Suppressor macrophage treated with lipopolysaccharide for 4 hours (primary cell): ENCODE measurements around the gene SERPINA1.
A peak's percentile ranks its signal among the peaks of the same experiment; 100 is the strongest.
"Not testable (repeated sequence)": the region's sequence is repeated elsewhere in the genome, so short reads cannot be mapped to it uniquely, and the experiment has no call there.

Experiments used
- DNase-seq: peaks from one replicate; pipeline ENCODE4 v3.0.0-alpha.2; 2020

SERPINA1 gene

GRCh38 chr14:94368956-94369355, 19.4 kb downstream of the SERPINA1 start:
- no peak for DNase-seq

GRCh38 chr14:94368243-94368590, 20.2 kb downstream of the SERPINA1 start:
- DNase-seq: no peak

GRCh38 chr14:94367347-94368242, 20.8 kb downstream of the SERPINA1 start:
- DNase-seq: peak; percentile 86

GRCh38 chr14:94366146-94366915, 22.1 kb downstream of the SERPINA1 start, which contains the start of gene SERPINA2:
Gene SERPINA2 (minus strand): TSS chr14:94366698.
- no peak for DNase-seq

DNA sequence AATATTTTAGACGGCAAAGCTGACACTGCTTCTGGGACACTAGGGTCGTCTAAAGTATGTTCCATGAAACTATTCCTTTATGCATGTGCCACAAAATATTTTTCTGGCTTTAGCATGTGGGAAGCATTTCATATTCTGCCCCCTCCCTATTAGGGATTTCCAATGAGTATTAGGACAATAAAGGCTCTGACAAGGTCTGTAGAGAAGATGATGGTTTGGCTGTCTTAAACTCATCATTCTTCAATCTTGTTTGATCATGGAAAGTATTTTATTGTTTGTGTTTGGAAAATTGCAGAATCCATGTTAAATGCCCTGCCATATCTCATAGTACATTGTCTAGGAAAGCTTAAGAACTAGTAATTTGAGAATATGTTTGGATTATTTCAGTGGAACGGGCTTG, 22.8 kb downstream of the SERPINA1 start:
- DNase-seq: no peak

DNA sequence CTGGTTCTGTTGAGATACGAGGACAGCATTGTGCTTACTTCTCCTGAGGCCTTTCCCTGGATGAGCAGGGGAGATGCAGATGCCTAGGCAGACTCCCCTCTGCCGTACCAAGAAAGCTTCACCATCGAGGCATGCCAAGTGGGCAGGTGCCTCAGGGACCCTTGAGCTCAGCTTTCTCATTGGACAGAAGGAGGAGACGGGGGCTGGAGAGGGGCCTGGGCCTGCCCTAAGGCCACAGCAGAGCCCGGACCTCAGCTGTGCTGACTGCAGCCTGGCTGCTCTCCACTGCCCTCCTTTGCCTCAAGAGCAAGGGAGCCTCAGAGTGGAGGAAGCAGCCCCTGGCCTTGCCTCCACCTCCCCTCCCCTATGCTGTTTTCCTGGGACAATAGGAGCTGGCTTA, 23.4 kb downstream of the SERPINA1 start:
- DNase-seq: no peak

- no peak for DNase-seq
These were observed 24.4 kb downstream of the SERPINA1 start for GRCh38 chr14:94364037-94364436.

DNA sequence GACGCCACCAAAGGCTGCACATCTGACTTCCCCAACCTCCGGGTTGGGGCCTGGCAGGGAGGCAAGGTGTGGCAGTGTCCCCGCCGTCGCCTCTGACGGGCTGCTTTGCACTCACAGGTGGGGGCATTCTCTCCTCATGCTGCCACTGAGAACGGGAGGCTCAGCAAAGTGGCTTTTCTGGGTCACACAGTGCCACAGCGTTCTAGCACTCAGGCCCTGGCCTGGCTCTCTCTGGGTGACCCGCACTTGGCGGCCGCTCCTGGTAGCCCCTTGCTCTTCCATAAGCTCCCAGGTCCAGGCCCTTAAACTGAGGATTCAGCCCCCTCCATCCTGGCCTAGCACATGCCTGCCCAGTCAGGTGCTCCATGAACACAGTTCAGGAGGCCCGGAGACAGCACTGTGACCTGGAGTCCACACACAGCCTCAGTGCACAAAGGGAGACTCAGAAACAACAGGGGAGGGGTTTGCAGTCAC, 25.2 kb downstream of the SERPINA1 start:
- DNase-seq: no peak

- no peak for DNase-seq
These were observed 25.7 kb downstream of the SERPINA1 start for GRCh38 chr14:94362614-94363133.

- DNase-seq: no peak
These were observed 26.7 kb downstream of the SERPINA1 start for GRCh38 chr14:94361682-94362081.

- DNase-seq: no peak
These were observed 27.3 kb downstream of the SERPINA1 start for GRCh38 chr14:94360945-94361565.

DNA sequence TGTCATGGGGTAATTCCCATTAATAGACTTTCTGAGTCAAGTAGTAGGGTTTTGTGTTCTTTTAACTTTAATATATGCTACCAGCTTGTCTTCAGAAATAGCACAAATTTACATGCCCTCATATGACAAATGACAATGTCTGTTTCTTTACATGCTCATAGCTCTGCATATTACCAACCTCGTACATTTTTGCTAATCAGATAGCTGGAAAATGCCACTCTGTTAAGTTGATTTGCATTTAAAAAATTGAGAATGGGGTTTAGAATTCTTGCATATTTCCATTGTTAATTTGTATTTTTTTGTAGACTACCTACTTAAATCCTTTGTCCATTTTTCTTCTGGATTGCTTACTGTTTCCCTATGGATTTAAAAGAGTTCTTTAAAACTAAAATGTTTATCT, 31.2 kb downstream of the SERPINA1 start:
- DNase-seq: no peak

GRCh38 chr14:94356379-94357056, 31.9 kb downstream of the SERPINA1 start:
- peak; percentile 21 for DNase-seq

- DNase-seq: peak; percentile 65
These were observed 33.1 kb downstream of the SERPINA1 start for GRCh38 chr14:94355191-94355794.

GRCh38 chr14:94354638-94355185, 33.7 kb downstream of the SERPINA1 start:
- DNase-seq: no peak

DNA sequence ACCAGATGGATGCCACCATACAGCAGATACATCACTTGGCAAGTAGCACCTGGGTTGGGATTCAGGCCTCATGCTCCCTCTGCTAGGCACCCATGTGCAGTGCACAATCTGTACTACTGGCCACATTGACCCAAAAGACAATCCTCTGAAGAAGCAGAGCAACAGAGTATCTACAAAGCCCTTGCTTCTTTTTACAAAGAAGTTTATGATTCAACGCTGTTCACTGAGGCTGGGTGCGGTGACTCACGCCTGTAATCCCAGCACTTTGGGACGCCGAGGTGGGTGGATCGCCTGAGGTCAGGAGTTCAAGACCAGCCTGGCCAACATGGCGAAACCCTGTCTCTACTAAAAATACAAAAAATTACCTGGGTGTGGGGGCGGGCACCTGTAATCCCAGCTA, 34.2 kb downstream of the SERPINA1 start:
- DNase-seq: not testable (repeated sequence)

GRCh38 chr14:94349276-94349675, 39.1 kb downstream of the SERPINA1 start:
- no peak for DNase-seq

GRCh38 chr14:94348836-94349235, 39.6 kb downstream of the SERPINA1 start:
- no peak for DNase-seq

DNA sequence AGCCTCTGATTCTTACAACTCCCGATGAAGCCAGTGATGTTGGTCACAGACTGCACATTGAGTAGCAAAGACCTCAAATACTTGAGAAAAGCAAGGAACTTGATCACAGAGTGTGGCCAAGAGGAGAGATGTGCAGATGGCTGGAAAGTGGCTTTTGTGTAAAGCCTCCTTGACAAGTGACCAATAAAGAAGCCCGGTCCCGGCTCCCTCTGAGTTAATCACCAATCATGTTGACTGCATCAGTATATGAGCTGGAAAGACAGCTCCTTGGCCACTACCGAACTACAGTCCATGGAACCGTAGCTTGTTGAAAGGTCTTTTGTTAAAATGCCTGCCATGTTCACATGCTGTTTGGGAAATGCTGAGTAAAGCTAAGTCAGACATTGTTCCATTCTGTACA, 41.6 kb downstream of the SERPINA1 start:
- DNase-seq: no peak

- peak; percentile 84 for DNase-seq
These were observed 42.2 kb downstream of the SERPINA1 start for GRCh38 chr14:94346065-94346786.
